Cortex of kidney (tissue), 1 donor: ENCODE measurements around the gene MUC4.
"Not testable (repeated sequence)": the region's sequence is repeated elsewhere in the genome, so short reads cannot be mapped to it uniquely, and the experiment has no call there.

Experiments used
- DNase-seq: peaks from one replicate; lab custom pipeline; 2025; lab: John Stamatoyannopoulos, UW

MUC4 gene

GRCh38 chr3:195835791-195836190, 24.1 kb upstream of the MUC4 start:
- DNase-seq, result no peak

DNA sequence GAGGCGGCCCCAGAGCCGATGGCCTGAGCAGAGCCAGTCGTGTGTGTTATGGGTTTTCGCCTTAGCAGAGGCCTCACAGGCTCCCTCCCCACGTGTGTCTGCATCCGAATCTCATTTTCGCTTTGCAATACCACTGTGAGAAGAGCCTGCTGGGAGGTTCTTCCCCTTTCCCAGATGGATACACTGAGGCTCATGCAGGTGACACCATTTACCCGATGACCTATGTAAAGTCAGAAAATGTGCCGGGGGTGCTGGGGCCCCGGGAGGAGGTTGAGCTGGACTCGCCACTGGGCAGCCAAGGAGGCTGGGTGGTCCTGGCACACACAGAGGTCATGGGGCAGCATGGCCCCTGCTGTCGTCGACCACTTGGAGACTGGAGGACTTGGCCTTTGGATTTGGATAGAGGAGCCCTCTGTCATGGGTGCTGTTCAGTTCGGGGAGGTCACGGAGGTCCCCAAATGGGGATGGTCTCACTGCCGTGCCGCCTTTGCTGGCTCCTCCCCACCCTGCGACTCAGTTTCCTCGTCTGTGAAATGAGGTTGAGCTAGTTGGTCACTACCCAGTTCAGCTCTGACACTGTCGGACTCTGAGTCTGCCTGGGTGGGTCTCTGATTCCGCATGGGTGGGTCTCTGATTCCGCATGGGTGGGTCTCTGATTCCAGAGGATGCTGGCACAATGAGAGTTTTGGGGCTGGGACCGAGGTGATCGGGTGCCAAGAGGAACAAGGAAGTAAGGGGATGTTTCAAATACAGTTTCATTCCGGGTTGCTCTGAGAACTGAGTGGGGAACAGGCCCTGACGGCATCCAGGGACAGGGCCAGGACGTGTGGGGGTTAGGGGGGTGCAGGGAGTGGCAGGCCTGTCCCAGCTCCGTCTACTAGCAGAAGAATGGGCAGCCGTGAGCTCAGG, 23.2 kb upstream of the MUC4 start:
- no peak for DNase-seq

GRCh38 chr3:195829897-195830254, 18.1 kb upstream of the MUC4 start:
- DNase-seq, result no peak

- no peak for DNase-seq
Measured at GRCh38 chr3:195828762-195829161, 17.0 kb upstream of the MUC4 start.

DNA sequence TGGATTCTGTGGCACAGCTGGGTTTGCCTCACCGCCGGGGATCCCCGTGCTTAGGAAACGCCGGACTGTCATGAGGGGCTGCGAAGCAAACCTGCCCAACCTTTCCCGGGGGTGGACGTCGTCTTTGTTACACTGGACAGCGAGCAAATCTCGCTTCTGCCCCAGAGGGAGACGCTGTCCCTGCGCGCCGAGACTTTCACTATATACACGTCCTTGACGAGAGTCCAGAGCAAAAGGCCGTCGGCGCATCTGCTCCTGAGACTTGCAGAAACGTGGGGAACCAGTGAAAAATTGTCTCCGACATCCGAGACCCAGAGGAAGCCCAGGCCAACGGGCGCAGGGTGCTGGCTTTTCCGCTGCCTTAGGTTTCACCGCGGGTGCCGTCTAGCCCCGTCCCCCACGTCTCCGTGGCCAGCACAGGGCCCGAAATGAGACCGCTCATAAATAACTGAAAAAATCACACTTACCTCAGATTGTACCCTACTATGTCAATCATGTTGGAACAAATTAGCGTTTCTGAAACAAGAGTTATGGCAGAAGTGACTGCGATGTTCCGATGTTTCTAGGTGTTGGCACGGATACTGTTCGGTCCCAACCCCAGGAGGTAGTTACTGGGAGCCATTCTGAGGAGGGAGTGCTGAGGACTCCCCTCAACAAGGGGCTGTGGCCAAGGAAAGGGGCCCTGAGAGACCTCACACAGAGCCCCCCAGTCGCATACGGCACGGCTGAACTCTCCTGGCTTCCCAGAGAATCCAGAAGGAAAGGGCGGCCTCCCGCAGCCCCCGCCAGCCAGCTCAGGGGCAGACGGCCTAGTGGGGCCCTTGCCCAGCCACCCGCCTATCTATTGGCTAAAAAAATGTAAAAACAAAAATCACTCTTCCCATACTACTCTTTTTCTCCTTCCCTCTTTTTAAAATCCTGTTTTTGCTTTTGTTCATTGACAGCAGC, 14.4 kb upstream of the MUC4 start:
- DNase-seq, result no peak

DNA sequence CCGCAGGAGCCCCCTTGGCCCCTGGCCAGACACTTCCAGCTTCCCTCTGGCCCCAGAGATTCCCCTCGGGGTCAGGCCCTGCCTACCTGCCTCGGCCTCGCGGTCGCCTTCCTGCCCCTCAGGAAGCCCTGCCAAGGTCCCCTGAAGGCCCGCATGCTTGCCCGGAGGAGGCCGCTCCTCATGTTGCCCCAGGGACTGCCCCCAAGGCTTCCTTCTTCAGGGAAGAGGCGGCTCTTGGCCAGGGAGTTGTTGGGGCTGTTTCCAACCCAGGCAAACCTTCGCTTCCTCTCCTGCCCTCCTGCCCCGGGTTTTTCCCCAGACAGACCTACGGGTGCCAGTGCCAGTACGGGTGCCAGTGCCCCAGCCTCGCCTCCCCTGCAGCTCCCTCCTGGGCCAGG, 13.5 kb upstream of the MUC4 start:
- no peak for DNase-seq

DNA sequence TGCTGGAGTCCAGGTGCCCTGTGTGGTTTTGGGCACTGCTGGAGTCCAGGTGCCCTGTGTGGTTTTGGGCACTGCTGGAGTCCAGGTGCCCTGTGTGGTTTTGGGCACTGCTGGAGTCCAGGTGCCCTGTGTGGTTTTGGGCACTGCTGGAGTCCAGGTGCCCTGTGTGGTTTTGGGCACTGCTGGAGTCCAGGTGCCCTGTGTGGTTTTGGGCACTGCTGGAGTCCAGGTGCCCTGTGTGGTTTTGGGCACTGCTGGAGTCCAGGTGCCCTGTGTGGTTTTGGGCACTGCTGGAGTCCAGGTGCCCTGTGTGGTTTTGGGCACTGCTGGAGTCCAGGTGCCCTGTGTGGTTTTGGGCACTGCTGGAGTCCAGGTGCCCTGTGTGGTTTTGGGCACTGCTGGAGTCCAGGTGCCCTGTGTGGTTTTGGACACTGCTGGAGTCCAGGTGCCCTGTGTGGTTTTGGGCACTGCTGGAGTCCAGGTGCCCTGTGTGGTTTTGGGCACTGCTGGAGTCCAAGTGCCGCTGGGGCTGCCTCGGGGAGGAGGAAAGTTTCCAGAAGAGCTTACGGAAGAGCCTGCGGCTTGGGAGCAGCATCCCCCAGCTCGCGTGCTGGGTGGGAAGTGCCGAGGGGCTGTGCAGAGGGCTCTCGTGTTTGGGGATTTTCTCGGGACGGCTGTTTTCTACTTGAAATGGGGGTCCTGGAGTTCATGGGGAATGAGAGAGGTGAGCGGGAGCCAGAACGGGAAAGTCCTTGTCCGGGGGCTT, 12.9 kb upstream of the MUC4 start:
- DNase-seq, result not testable (repeated sequence)

- DNase-seq, result no peak
Measured at GRCh38 chr3:195823999-195824398, 12.3 kb upstream of the MUC4 start.

- no peak for DNase-seq
Measured at GRCh38 chr3:195823280-195823679, 11.6 kb upstream of the MUC4 start.

GRCh38 chr3:195822131-195822696, 10.5 kb upstream of the MUC4 start:
- no peak for DNase-seq

DNA sequence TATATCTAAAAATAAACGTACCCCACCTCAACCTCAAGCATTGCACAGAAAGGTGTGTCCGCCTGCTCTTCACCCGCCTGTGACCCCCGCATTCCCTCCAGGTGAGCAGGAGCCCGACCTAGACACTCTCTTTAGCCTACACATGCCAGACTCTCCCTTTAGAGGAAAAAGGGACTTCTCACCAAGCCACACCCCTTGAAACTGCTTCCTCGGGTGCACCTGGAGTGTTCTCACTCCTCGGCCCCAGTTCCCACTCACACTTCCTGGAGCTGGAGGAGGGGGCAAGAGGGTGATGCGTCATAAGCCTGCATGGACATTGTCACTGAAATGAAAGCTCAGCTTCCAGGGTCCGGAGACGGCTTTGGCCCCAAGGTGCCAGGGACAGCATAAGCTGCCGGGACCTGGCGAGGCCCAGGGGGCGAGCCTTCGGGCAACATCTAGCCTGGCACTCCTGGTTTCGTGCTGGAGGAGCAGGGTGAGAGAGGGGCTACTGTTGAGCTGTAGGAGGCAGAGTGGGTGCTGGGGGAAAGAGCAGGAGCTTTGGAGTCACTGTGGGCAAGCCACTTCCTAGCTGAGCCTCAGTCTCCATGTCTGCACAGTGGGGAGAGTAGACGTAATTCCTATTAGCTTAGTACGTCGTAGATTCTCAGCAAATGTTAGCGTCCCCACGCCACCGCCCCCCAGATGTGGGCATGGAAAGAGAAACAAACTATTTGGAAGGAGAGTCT, 9.8 kb upstream of the MUC4 start:
- DNase-seq, result no peak

DNA sequence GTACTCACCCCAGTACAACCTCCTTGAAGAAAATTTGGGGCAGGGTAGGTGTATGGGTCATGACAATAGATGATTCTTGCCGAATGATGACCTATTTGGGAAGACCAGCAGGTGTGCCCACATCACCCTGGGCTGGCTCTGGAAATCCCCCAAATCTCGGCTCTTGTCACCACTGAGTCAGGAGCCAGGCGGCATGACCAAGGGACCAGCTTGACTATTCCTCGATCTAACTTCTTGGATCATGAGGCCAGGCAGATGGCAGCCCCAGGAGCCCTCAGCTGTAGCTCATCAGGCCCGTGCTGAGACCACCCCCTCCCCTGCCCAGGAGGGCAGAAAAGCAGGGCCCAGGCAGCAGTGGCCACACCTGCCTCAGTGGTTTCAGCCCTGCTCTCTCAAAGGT, 9.2 kb upstream of the MUC4 start:
- no peak for DNase-seq

- DNase-seq, result no peak
Measured at GRCh38 chr3:195820186-195820585, 8.5 kb upstream of the MUC4 start.

DNA sequence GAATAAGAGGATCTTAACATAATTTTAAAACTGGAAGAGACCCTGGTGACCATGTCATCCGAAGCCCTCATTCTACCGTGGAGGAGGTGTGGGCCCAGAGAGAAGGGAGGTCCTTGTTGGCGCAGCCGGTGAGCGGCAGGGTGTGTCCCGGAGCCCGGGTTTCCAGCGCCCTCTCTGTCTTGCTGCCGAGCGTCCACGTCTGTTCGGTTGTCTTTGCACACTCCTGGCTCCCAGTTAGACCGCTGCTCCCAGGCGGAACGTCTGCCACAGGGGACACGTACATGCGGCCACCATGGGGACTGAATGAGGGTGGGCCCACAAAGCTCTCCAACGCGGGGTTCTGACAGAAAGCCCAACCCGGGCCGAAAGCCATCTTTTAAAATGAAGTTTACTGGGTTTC, 6.6 kb upstream of the MUC4 start:
- DNase-seq, result no peak

DNA sequence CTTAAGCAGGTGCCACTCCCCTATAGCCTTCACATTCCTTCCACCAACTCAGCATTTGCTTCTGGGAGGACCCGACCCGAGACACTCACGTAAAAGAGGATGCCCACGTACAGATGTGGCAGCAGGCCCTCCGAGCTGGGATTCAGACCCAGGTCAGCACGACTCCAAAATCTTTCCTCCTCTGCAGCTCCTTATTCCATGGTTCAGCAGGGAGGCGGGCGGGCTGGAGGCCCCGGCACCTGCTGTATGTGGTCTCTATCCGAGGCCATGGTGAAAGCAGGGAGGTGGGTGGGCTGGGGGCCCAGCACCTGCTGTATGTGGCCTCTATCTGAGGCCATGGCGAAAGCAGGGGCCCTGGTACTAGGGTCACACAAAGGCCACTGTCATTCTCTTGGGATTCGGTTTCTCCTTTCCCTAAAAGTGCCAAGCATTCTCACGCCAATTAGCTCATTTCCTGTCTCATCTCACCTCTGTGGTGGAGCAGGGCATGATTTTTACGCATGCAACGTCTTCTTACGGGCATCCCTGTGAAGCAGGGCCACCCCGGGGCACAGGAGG, 5.9 kb upstream of the MUC4 start:
- no peak for DNase-seq

- DNase-seq, result not testable (repeated sequence)
Measured at GRCh38 chr3:195816276-195816913, 4.7 kb upstream of the MUC4 start.

- no peak for DNase-seq
Measured at GRCh38 chr3:195815169-195815771, 3.5 kb upstream of the MUC4 start.

GRCh38 chr3:195813916-195814640, 2.3 kb upstream of the MUC4 start:
- DNase-seq, result no peak

DNA sequence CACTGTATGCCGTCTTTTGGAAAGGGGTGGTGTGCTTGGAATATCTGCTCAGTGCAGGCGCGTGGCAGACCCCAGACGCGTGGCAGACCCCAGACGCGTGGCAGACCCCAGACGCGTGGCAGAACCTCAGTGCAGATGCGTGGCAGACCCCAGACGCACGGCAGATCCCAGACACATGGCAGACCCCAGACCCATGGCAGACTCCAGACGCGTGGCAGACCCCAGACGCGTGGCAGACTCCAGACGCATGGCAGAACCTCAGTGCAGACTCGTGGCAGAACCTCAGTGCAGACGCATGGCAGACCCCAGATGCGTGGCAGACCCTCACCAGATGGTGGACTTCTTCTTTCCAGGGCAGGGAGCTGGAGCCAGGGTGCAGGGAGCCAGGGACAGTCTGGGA, 637 bp upstream of the MUC4 start:
- DNase-seq, result no peak
